Motor neuron (in vitro differentiated cells): ENCODE results near the gene ANKRD53. TPM values are rescaled to one million over a fixed set of nuclear protein-coding genes. Genes with fewer than 3 reads are reported as not detected.

Experiments
- ATAC-seq, 8 experiments: fragments of 200-7000 bp; cut with Tn5 transposase; replicated peaks in 6 of 8; 2 replicates each; pipeline ENCODE4 v1.8.0; 2021; ENCODE audit warnings: mild to moderate bottlenecking in 8 of 8, moderate library complexity in 8 of 8
- H3K27ac ChIP-seq, 2 donors: fragments of 250-450 bp; sonication (Bioruptor Pico); 2 replicates each; pipeline ENCODE4 v1.9.0; 2021; ENCODE audit warnings: antibody characterized with exemption in 2 of 2, mild to moderate bottlenecking in 2 of 2, moderate library complexity in 1 of 2
- H3K4me1 ChIP-seq, 2 donors: fragments of 250-450 bp; sonication (Bioruptor Pico); replicated peaks in 1 of 2; 2 replicates each; pipeline ENCODE4 v1.6.1; 2021; ENCODE audit warnings: antibody characterized with exemption in 2 of 2, mild to moderate bottlenecking in 2 of 2, moderate library complexity in 1 of 2
- H3K4me3 ChIP-seq, 5 donors: fragments of 250-450 bp; sonication (Bioruptor Pico); 2 replicates each; pipeline ENCODE4 v1.9.0; 2021; ENCODE audit warnings: antibody characterized with exemption in 5 of 5, mild to moderate bottlenecking in 5 of 5, moderate library complexity in 4 of 5
- WGBS, 10 experiments: fragments of 450-650 bp; shearing (Covaris generic); methylation state at CpG; one replicate each; pipeline ENCODE4 v1.0.0; 2022; 5-methylcytosine and 5-hydroxymethylcytosine counted together
- in situ Hi-C, 9 experiments: fragments of 400-800 bp; cut with MboI; loops; one replicate each; pipeline ENCODE4 v1.15.0; 2021; ENCODE audit warnings: low sequenced_read_pairs in 9 of 9, low pct_unique_long_range_greater_than_20kb in 2 of 9; ENCODE audit not compliant: unreplicated experiment in 9 of 9
- total RNA-seq, 8 experiments: library from RNA; unstranded; fragments of 300-600 nt; gene quantifications; 2 replicates each; pipeline versions ENCODE4 v1.2.3 to v1.2.4, GENCODE V29; 2022

ANKRD53 gene
- total RNA-seq, 8 experiments from 2014 or later, result 0.25 to 4.4 (median 0.76) TPM

DNA sequence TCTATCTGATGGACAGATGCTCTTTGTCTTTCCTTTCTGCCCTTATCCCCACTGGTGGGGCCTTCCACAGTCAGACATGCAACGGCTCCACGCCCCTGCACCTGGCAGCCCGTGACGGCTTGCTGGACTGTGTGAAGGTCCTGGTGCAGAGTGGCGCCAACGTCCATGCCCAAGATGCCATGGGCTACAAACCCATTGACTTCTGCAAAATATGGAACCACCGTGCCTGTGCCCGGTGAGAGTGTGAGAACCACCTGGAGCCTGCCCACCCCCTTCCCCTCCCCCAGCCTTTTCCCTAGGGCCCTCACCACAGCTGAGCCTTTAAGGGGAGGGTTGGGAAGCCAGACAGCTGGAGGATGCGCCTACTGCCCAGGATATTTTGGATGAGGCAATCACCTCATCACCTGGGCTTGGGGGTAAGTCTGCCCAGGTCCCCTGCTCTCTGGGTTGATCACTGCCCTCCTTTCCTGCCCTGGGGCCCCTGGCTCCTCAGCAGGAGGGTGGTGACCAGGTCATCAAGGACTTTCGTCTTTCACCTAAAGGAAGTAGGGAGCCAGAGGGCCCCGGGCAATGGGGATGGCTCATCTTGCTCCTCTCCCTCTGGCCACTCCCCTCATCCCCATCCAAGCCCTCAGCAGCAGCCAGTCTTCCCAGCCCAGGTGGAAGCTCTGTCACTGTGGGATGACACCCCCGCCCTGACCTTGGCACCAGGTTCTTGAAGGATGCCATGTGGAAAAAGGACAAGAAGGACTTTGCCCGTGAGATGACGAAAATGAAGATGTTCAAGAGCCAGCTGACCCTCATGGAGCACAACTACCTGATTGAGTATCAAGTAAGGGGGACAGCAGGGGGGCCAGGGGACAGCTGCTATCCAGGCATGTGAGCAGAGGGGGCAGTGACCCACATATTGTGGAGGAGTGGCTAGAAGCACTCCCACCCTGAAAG, 3.7 kb downstream of the ANKRD53 start:
- Histone ChIP-seq H3K27ac (no peak overlapping the region), H3K4me3 (no peak overlapping the region), H3K4me1 (peaks cover 16 to 18% of the 10 kb centered on the region in 2 donors)
- 69 to 86% (median 78%) methylated on average over 1 to 6 of the region's 14 CpGs; no CpG with 5 or more reads in 4 of the 10 experiments for WGBS, 10 experiments
- no peak for ATAC-seq
- in situ Hi-C loops, result no loop called here

DNA sequence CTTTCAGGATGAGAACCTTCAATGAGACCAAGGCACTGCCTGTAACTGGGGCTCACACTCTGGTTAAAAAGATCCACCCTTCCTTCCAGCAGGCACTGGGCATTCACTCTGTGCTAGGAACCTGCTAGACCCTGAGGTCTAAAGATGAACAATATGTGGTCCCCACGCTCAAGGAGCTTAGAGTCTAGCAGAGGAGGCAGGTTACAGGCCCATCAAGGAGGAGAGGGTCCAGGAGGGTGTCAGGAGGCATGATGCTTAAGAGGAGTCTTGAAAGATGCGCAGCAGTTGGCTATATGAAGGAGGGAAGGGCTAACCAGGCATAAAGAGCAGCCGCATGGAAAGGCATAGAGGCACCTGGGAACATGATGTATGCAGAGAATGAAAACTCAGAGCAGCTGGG, 4.5 kb downstream of the ANKRD53 start:
- Histone ChIP-seq H3K27ac (no peak overlapping the region), H3K4me3 (no peak overlapping the region), H3K4me1 (peaks cover 11 to 14% of the 10 kb centered on the region in 2 donors)
- ATAC-seq, result no peak
- in situ Hi-C loops, result no loop called here
- WGBS, 10 experiments, result 0 to 100% (median 100%) methylated on average over 1 to 2 of the region's 3 CpGs; no CpG with 5 or more reads in 4 of the 10 experiments

DNA sequence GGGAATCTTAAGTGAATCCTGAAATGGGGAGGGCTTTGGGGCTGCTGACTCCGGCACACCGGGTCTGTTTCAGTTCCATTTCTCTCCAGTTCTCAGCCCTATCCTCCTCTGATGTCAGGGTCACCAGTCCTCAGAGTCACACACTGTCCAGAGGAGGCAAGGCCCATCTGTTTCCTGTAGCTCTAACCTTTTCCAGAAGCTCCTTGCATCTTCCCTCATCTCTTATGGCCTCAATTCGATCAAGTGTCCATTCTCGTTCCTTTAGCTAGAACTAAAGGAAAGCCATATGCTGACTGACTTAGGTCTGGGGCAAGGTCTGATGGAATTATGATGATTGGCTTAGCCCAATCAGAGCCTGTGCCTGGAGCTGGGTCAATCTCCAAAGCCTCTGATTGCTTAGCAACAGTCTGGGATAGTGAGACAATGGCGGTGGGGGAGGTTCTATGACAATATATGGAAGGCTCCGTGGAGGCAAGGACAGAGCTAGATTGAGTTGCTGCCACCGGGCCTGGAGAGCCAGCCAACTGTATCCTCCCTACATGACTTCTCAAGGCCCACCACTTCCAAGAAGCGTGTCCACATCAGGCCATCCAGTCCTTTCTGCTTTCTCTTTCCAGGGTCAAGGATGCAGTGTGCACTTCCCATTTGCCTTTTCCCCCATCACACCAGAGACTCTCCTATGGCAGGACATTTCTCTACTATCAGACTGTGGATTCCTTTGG, 5.2 kb downstream of the ANKRD53 start:
- Histone ChIP-seq H3K4me1 (peaks cover 4 to 7% of the 10 kb centered on the region in 2 donors), H3K27ac (no peak overlapping the region), H3K4me3 (no peak overlapping the region)
- no peak for ATAC-seq
- in situ Hi-C loops, result no loop called here
- WGBS, 10 experiments, result 80 to 90% (median 85%) methylated on average over 3 to 8 of the region's 8 CpGs; no CpG with 5 or more reads in 2 of the 10 experiments

DNA sequence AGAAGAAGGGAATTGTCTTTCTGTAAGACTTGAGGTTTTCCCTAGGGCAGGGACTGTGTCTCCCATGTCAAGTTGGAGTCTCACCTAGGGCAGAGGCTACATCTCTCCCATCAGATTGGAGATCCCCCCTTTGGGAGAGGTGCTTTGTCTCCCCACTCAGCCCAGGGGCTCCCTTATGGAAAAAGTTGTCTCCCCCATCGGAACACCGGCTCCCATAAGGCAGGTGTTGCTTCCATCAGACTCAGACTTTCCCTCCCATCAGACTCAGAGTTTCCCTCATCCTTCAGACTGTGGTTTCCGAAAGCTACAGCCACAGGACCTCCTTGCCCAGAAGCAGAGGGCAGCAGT, 5.8 kb downstream of the ANKRD53 start:
- 80 to 100% (median 100%) methylated on average over 1 to 2 of the region's 3 CpGs; no CpG with 5 or more reads in 6 of the 10 experiments for WGBS, 10 experiments
- no peak overlapping the region for H3K4me3 ChIP-seq
- no peak overlapping the region for H3K27ac ChIP-seq
- no peak for ATAC-seq
- in situ Hi-C loops, result no loop called here
- H3K4me1 ChIP-seq, result peaks cover 2 to 5% of the 10 kb centered on the region in 2 donors

DNA sequence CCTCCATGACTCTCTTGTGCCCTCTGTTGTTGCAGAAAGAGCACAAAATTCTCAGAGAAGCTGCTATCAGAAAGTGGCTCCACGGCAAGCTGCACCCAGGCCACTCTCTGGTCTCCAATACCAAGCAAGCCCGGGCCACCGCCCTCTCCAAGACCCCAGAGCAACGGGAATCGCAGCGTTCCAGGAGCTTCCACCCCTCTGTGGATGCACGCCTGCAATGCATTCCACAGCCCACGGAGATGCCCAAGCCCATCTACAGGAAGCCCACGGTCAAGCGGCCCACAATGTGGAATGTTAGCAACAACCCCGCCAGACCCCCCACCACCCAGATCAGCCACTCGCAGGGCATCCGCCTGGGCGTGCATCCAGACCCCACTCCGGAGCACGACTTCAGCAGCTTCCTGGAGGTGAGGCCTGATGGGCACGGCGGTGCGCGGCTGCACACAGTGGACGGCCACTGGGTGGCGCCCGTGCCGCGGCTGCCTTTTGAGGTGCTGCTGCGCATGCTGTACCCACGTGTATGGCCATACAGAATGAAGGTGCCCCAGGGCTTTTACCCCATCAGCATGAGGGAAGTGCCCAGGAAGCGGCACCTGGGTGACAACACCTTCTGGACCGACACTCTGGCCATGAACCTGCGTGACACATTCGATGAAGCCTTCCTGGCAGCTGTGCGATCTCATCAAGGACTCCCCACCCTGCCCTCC, 6.3 kb downstream of the ANKRD53 start:
- Histone ChIP-seq H3K4me1 (peaks cover 2 to 4% of the 10 kb centered on the region in 2 donors), H3K27ac (no peak overlapping the region), H3K4me3 (no peak overlapping the region)
- WGBS, 10 experiments, result 9 to 100% (median 52%) methylated on average over 1 to 13 of the region's 32 CpGs; no CpG with 5 or more reads in 3 of the 10 experiments
- in situ Hi-C loops, result no loop called here
- ATAC-seq, result peak; percentile 72 to 99 (median 82)

DNA sequence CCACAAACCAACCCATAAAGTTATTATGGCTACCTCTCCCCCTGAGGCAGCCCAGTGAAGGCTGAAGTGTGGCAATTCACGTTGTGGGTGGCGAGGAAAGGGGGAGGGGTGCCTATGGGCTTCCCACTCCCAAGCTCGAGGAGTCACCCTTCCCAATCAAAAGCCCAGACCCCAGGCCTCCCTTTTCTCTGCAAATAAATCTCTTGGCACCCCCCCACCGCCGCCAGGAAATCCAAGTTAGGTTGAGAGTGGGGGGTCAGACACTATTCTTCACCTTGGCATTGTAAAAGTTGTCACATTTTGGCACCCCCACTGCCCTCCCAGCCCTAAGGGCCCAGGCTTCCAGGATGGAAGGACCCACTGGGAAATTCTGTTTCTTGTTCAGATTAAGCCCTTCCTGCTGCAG, 6.9 kb downstream of the ANKRD53 start:
- Histone ChIP-seq H3K27ac (no peak overlapping the region), H3K4me1 (peaks cover 2 to 4% of the 10 kb centered on the region in 2 donors), H3K4me3 (no peak overlapping the region)
- peak in 1 of 8 experiments; percentile 21 for ATAC-seq
- 80 to 90% methylated on average over 2 of the region's 5 CpGs; no CpG with 5 or more reads in 8 of the 10 experiments for WGBS, 10 experiments
- in situ Hi-C loops, result no loop called here

DNA sequence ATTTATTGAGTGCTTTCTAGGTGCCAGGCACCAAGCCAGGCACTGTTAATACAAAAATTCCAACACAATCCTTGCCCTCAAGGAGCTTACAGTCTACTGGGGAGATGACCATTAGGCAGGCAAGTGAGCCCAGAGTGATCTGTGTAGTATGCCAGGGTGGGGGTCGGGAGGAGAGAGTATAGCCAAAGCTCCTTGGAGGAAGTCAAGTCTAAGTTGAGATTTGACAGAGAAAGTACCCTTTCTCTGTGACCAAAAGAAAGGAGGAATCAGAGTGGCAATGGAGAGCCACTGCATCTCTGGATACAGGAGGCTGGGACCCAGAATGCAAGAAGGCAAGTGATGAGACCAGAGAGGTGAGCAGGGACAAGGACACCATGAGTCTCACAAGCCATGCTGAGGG, 7.5 kb downstream of the ANKRD53 start:
- ATAC-seq, result no peak
- peaks cover 2 to 4% of the 10 kb centered on the region in 2 donors for H3K4me1 ChIP-seq
- H3K27ac ChIP-seq, result no peak overlapping the region
- 60 to 100% (median 88%) methylated on average over 1 of the region's 1 CpG; no CpG with 5 or more reads in 6 of the 10 experiments for whole genome bisulfite sequencing, 10 experiments
- H3K4me3 ChIP-seq, result no peak overlapping the region
- in situ Hi-C loops, result no loop called here

DNA sequence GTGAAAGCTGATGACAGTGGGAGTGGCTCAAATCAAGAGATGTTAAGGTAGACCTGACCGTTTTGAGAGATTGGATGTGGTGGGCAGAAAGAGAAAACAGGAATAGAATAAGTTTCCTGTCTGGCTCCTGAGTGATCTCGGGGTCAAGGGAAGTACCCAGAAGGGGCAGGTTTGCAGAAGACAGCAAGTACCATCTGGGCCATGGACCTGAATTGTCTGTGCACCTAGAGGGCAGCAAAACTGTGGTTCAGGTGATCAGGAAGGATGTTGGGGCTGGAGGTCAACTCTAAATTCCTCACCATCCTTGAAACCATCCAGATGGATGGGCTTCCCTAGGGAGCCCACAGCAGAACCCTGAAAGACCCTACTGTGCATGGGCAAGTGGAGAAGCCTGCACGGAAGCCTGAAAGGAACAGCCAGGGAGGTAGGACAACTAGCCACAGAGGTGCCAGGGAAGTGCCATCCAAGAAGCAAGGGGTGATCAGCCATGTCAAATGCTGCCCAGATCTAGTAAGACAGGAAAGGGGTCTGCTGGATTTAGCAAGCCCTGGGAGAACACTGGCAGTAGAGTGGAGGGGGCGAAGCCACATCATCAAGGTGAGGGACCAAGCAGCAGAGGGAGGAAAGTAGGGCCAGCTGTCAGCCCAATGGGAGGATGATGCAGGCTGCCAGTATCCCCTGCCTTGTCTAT, 8.2 kb downstream of the ANKRD53 start:
- Histone ChIP-seq H3K27ac (no peak overlapping the region), H3K4me3 (no peak overlapping the region), H3K4me1 (peaks cover 2 to 4% of the 10 kb centered on the region in 2 donors)
- WGBS, 10 experiments, result 20 to 100% (median 89%) methylated on average over 1 to 3 of the region's 4 CpGs
- no peak for ATAC-seq
- in situ Hi-C loops, result no loop called here

DNA sequence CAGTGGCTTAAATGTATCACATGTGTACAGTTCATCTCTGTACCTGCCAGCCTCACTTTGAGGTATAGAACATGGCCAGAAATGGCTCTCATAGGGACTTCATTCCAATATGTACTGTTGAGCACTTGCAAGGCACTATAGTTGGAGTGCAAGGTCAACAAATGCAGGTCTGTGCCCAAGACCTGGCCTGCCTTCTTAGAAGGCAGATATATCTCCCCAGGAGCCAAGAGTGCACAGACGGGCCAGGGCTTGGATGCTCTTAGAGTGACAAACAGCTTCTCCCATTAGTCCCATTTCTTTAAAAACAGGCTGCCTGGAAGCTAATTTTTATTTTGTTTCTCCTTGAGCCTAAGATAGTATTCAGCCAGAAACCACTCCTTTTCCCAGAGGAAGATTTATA, 9.0 kb downstream of the ANKRD53 start:
- H3K27ac ChIP-seq, result no peak overlapping the region
- H3K4me1 ChIP-seq, result peaks cover 2 to 4% of the 10 kb centered on the region in 2 donors
- in situ Hi-C loops, result no loop called here
- no peak overlapping the region for H3K4me3 ChIP-seq
- 20 to 100% (median 23%) methylated on average over 1 of the region's 1 CpG; no CpG with 5 or more reads in 7 of the 10 experiments for WGBS, 10 experiments
- ATAC-seq, result no peak

DNA sequence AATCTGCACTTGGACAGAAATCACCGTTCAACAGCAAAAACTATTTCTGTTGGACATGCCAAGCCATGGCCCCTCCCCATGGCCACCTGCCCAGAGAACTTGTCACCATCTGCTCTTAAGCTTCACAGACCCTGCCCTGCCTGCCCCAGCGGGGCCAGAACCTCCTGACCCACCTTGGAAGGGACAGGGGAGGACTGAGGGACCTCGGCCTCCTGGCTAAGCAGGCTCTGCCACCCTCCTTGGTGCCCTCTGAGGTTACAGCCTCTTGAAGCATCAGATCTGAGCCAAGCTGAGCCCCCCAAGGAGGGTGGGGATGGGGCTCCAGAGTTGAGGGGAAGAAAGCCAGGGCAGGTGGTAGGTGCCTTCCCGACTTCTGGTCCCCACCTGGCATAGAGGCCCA, 9.7 kb downstream of the ANKRD53 start:
- no peak for ATAC-seq
- in situ Hi-C loops, result no loop called here
- Histone ChIP-seq H3K4me1 (peaks cover 6 to 7% of the 10 kb centered on the region in 2 donors), H3K4me3 (no peak overlapping the region), H3K27ac (no peak overlapping the region)
- 0 to 100% (median 60%) methylated on average over 1 to 3 of the region's 4 CpGs; no CpG with 5 or more reads in 4 of the 10 experiments for WGBS, 10 experiments

DNA sequence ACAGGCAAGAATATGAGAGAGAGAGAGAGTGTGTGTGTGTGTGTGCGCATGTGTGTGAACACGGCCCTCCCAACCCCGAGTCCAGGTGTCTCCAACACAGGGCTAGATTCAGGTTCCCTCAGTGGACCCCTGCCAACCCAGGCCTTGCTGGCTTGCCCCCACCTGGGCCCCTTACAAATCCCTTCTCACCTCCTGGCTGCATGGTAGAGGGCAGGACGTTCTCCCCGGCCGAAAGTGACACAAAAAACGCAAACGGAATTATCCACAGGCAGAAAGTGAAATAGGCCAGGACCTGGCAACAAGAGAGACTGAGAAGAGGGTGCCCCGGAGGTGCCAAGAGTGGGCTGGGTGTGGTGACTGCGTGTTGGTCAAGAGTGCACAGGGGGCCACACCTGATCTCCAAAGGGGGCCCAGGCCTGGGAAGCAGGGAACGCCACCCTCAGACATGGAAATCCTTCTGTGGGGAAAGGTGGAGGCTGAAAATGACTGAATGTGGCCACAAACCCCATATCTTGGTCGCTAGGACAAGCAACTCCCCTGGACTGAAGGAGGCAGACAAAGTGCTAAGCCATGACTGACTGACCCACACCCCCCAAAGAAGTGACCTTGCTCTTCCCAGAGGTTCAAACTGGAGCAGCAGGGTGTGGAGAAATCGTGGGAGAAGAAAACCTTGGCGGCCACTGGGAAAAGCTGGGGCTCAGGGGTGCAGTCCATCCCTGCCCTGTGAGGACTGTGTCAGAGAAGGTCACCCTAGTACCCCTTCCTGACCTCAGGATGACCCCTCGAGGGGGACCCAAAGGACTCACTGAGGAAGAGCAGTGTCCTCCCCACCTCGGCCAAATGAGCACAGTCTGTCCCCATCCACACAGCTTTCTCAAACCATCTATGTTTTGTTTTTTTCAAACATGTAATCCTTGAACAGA, 10.6 kb downstream of the ANKRD53 start:
- WGBS, 10 experiments, result 83 to 100% (median 95%) methylated on average over 2 to 13 of the region's 16 CpGs; no CpG with 5 or more reads in 3 of the 10 experiments
- in situ Hi-C loops, result no loop called here
- no peak overlapping the region for H3K27ac ChIP-seq
- H3K4me1 ChIP-seq, result peaks cover 11 to 16% of the 10 kb centered on the region in 2 donors
- H3K4me3 ChIP-seq, result no peak overlapping the region
- ATAC-seq, result no peak
